Central memory CD8-positive, alpha-beta T cell (primary cell): ENCODE results near the gene RRAS2.

Source experiments
- ATAC-seq: fragments of 150-1000 bp; cut with Tn5 transposase; replicated peaks from 2 replicates; pipeline ENCODE4 v1.10.0; 2022; ENCODE audit warnings: mild to moderate bottlenecking, moderate FRiP score, moderate number of reproducible peaks; ENCODE audit not compliant: poor library complexity, severe bottlenecking; ENCODE audit errors: extremely low read depth
- DNase-seq, 2 donors: peaks; one replicate each; pipeline ENCODE4 v3.0.0; 2021; ENCODE audit warnings: low spot score in 2 of 2
- H3K27ac Mint-ChIP-seq: one replicate; pipeline ENCODE4 v1.8.0; 2022; ENCODE audit warnings: low read depth, mild to moderate bottlenecking, moderate library complexity, mixed read lengths
- H3K27me3 Mint-ChIP-seq: one replicate; pipeline ENCODE4 v1.8.0; 2022; ENCODE audit warnings: mixed read lengths
- H3K36me3 Mint-ChIP-seq: one replicate; pipeline ENCODE4 v1.8.0; 2022; ENCODE audit warnings: mild to moderate bottlenecking, moderate library complexity, mixed read lengths; ENCODE audit not compliant: insufficient read depth
- H3K4me1 Mint-ChIP-seq: one replicate; pipeline ENCODE4 v1.8.0; 2022; ENCODE audit warnings: mixed read lengths
- H3K4me3 Mint-ChIP-seq: one replicate; pipeline ENCODE4 v1.8.0; 2022; ENCODE audit warnings: mild to moderate bottlenecking, moderate library complexity, mixed read lengths
- H3K9me3 Mint-ChIP-seq: one replicate; pipeline ENCODE4 v1.8.0; 2022; ENCODE audit warnings: mixed read lengths

RRAS2 gene

GRCh38 chr11:14330881-14331280, 28.1 kb downstream of the RRAS2 start:
- H3K36me3 Mint-ChIP-seq: peaks cover 8% of the 10 kb centered on the region
- H3K27me3 Mint-ChIP-seq: no peaks in the 10 kb centered on the region
- peaks cover 40% of the 10 kb centered on the region for H3K4me1 Mint-ChIP-seq
- ATAC-seq (no peak), DNase-seq (no peak)
- no peak overlapping the region for H3K4me3 Mint-ChIP-seq
- H3K9me3 Mint-ChIP-seq: peaks cover under 1% of the 10 kb centered on the region
- H3K27ac Mint-ChIP-seq: no peak overlapping the region

GRCh38 chr11:14329702-14330101, 29.3 kb downstream of the RRAS2 start:
- Mint-ChIP-seq H3K36me3 (peaks cover 8% of the 10 kb centered on the region), H3K4me3 (no peak overlapping the region), H3K27me3 (no peaks in the 10 kb centered on the region), H3K4me1 (peaks cover 35% of the 10 kb centered on the region), H3K27ac (no peak overlapping the region), H3K9me3 (no peaks in the 10 kb centered on the region)
- ATAC-seq: no peak
- no peak for DNase-seq

- Mint-ChIP-seq H3K4me1 (peaks cover 48% of the 10 kb centered on the region), H3K27ac (peak overlapping the region; percentile 35), H3K27me3 (no peaks in the 10 kb centered on the region), H3K4me3 (peak overlapping the region; percentile 45), H3K9me3 (no peaks in the 10 kb centered on the region), H3K36me3 (peaks cover 8% of the 10 kb centered on the region)
- DNase-seq (no peak), ATAC-seq (no peak)
Measured at GRCh38 chr11:14327116-14327515, 31.9 kb downstream of the RRAS2 start.

GRCh38 chr11:14323118-14323676, 35.8 kb downstream of the RRAS2 start:
- ATAC-seq (no peak), DNase-seq (no peak)
- H3K4me1 Mint-ChIP-seq: peaks cover 69% of the 10 kb centered on the region
- no peaks in the 10 kb centered on the region for H3K9me3 Mint-ChIP-seq
- peak overlapping the region; percentile 86 for H3K27ac Mint-ChIP-seq
- peaks cover 6% of the 10 kb centered on the region for H3K36me3 Mint-ChIP-seq
- H3K27me3 Mint-ChIP-seq: no peaks in the 10 kb centered on the region
- H3K4me3 Mint-ChIP-seq: peak overlapping the region; percentile 43

- DNase-seq (no peak), ATAC-seq (no peak)
- peak overlapping the region; percentile 43 for H3K4me3 Mint-ChIP-seq
- peaks cover 72% of the 10 kb centered on the region for H3K4me1 Mint-ChIP-seq
- peaks cover 6% of the 10 kb centered on the region for H3K36me3 Mint-ChIP-seq
- H3K27me3 Mint-ChIP-seq: no peaks in the 10 kb centered on the region
- no peaks in the 10 kb centered on the region for H3K9me3 Mint-ChIP-seq
- H3K27ac Mint-ChIP-seq: peak overlapping the region; percentile 86
Measured at GRCh38 chr11:14322510-14322909, 36.5 kb downstream of the RRAS2 start.

GRCh38 chr11:14320020-14320419, 39.0 kb downstream of the RRAS2 start:
- peak; percentile 87 for ATAC-seq
- peaks cover 74% of the 10 kb centered on the region for H3K4me1 Mint-ChIP-seq
- H3K9me3 Mint-ChIP-seq: no peaks in the 10 kb centered on the region
- peak in 1 of 2 donors; percentile 37 for DNase-seq
- H3K27ac Mint-ChIP-seq: peak overlapping the region; percentile 19
- H3K36me3 Mint-ChIP-seq: peaks cover 7% of the 10 kb centered on the region
- H3K27me3 Mint-ChIP-seq: no peaks in the 10 kb centered on the region
- H3K4me3 Mint-ChIP-seq: peak overlapping the region; percentile 59

GRCh38 chr11:14318581-14318981, 40.4 kb downstream of the RRAS2 start:
- Mint-ChIP-seq H3K4me1 (peaks cover 71% of the 10 kb centered on the region), H3K27ac (no peak overlapping the region), H3K36me3 (peaks cover 7% of the 10 kb centered on the region), H3K4me3 (no peak overlapping the region), H3K27me3 (no peaks in the 10 kb centered on the region), H3K9me3 (no peaks in the 10 kb centered on the region)
- no peak for DNase-seq
- no peak for ATAC-seq

- Mint-ChIP-seq H3K27ac (no peak overlapping the region), H3K36me3 (peaks cover 5% of the 10 kb centered on the region), H3K27me3 (no peaks in the 10 kb centered on the region), H3K4me3 (no peak overlapping the region), H3K9me3 (no peaks in the 10 kb centered on the region), H3K4me1 (peaks cover 71% of the 10 kb centered on the region)
- DNase-seq: no peak
- ATAC-seq: no peak
Measured at GRCh38 chr11:14317659-14318325, 41.2 kb downstream of the RRAS2 start.

GRCh38 chr11:14315130-14315529, 43.9 kb downstream of the RRAS2 start:
- no peak for DNase-seq
- no peak overlapping the region for H3K4me3 Mint-ChIP-seq
- no peak for ATAC-seq
- H3K4me1 Mint-ChIP-seq: peaks cover 54% of the 10 kb centered on the region
- H3K27me3 Mint-ChIP-seq: no peaks in the 10 kb centered on the region
- H3K27ac Mint-ChIP-seq: no peak overlapping the region
- peaks cover 7% of the 10 kb centered on the region for H3K36me3 Mint-ChIP-seq
- no peaks in the 10 kb centered on the region for H3K9me3 Mint-ChIP-seq

GRCh38 chr11:14314127-14314526, 44.9 kb downstream of the RRAS2 start:
- peaks cover 4% of the 10 kb centered on the region for H3K36me3 Mint-ChIP-seq
- no peaks in the 10 kb centered on the region for H3K9me3 Mint-ChIP-seq
- no peak for ATAC-seq
- H3K27me3 Mint-ChIP-seq: no peaks in the 10 kb centered on the region
- no peak overlapping the region for H3K27ac Mint-ChIP-seq
- H3K4me3 Mint-ChIP-seq: no peak overlapping the region
- peaks cover 48% of the 10 kb centered on the region for H3K4me1 Mint-ChIP-seq
- no peak for DNase-seq

GRCh38 chr11:14312736-14313438, 46.1 kb downstream of the RRAS2 start:
- Mint-ChIP-seq H3K4me1 (peaks cover 35% of the 10 kb centered on the region), H3K27me3 (no peaks in the 10 kb centered on the region), H3K36me3 (peaks cover 4% of the 10 kb centered on the region), H3K9me3 (no peaks in the 10 kb centered on the region), H3K27ac (peak overlapping the region; percentile 20), H3K4me3 (no peak overlapping the region)
- ATAC-seq (peak; percentile 44), DNase-seq (no peak)

GRCh38 chr11:14310679-14311078, 48.3 kb downstream of the RRAS2 start:
- Mint-ChIP-seq H3K27me3 (no peaks in the 10 kb centered on the region), H3K9me3 (no peaks in the 10 kb centered on the region), H3K27ac (no peak overlapping the region), H3K36me3 (peaks cover 4% of the 10 kb centered on the region), H3K4me1 (peaks cover 32% of the 10 kb centered on the region), H3K4me3 (no peak overlapping the region)
- ATAC-seq: no peak
- DNase-seq: no peak
